Naive thymus-derived CD8-positive, alpha-beta T cell (primary cell): ENCODE measurements around the gene MAP2K7. TPM values are rescaled to one million over a fixed set of nuclear protein-coding genes. Genes with fewer than 3 reads are reported as not detected.
"Not testable (repeated sequence)": the region's sequence is repeated elsewhere in the genome, so short reads cannot be mapped to it uniquely, and the experiment has no call there.

Experiments used
- ATAC-seq, 2 donors: fragments of 150-1000 bp; cut with Tn5 transposase in 1 of 2; sonication (Bioruptor Pico), chemical (Tn5 transposase) in 1 of 2; 1 replicate in 1 of 2; 2 replicates in 1 of 2; pipeline ENCODE4 v1.10.0; 2021; ENCODE audit warnings: mild to moderate bottlenecking in 2 of 2, moderate library complexity in 2 of 2
- POLR2A ChIA-PET: fragments of 350-600 bp; sonication (Branson Sonifier 250); formaldehyde crosslinking; loops from one replicate; lab custom pipeline; 2021; ENCODE audit warnings: antibody characterized with exemption; lab: Charles Lee
- DNase-seq, 10 donors: peaks; one replicate each; pipeline versions ENCODE4 v3.0.0 to v3.0.0-alpha.2; 2020 to 2022
- H3K27ac Mint-ChIP-seq, 10 donors: one replicate each; pipeline ENCODE4 v1.8.0; 2020 to 2022; ENCODE audit warnings: mild to moderate bottlenecking in 10 of 10, mixed read lengths in 10 of 10, moderate library complexity in 4 of 10, inconsistent platforms in 1 of 10
- H3K27me3 Mint-ChIP-seq, 5 donors: one replicate each; pipeline ENCODE4 v1.8.0; 2021 to 2022; ENCODE audit warnings: mixed read lengths in 5 of 5
- H3K36me3 Mint-ChIP-seq, 3 donors: one replicate each; pipeline ENCODE4 v1.8.0; 2020 to 2022; ENCODE audit warnings: mixed read lengths in 3 of 3, mild to moderate bottlenecking in 2 of 3, inconsistent platforms in 1 of 3
- H3K4me1 Mint-ChIP-seq, 4 donors: one replicate each; pipeline ENCODE4 v1.8.0; 2021 to 2022; ENCODE audit warnings: mixed read lengths in 4 of 4
- H3K4me3 Mint-ChIP-seq, 10 donors: one replicate each; pipeline ENCODE4 v1.8.0; 2020 to 2022; ENCODE audit warnings: mild to moderate bottlenecking in 10 of 10, mixed read lengths in 10 of 10, moderate library complexity in 6 of 10, inconsistent platforms in 1 of 10
- H3K9me3 Mint-ChIP-seq, 9 donors: one replicate each; pipeline ENCODE4 v1.8.0; 2020 to 2022; ENCODE audit warnings: mixed read lengths in 9 of 9, mild to moderate bottlenecking in 3 of 9, inconsistent platforms in 1 of 9, moderate library complexity in 1 of 9
- polyA plus RNA-seq, 3 donors: library from polyadenylated mRNA; unstranded; fragments of 300-500 nt; fragmentation: Illumina TruSeq; gene quantifications; one replicate each; pipeline ENCODE4 v1.2.3, GENCODE V29; 2021
- total RNA-seq, 8 experiments: library from RNA in 2 of 8; stranded (reverse) in 2 of 8; gene quantifications; one replicate each; pipeline ENCODE4 v1.2.3 and lab custom pipeline; 2021 to 2026

MAP2K7 gene
- total and polyA plus RNA-seq, 5 experiments from 2014 or later, result 1.8 to 86.9 (median 5.1) TPM

DNA sequence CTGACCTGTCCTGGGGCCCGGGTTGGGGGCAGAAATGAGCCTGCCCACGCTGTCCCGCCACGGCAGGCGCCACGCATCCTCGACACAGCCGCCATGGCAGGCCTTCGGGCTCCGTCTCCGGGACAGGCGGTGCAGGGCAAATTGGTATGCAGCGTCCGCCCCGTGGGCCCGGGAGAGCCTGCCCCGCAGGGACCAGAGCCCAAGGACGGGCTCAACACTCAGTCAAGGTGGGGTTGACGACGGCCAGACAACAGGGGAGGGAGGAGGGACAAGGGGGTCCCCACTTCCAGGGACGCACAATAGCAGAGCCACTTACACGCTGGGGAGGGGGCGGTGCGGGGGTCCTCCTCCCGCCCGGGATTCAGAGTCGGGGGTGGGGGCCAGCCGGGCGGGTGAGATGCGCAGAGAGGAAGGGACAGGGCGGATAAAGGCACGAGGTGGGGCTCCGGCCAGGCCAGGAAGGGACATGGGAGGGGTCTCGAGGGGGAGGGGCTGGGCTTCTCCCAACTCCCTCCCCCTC is 21.0 kb downstream of the MAP2K7 start:
- POLR2A ChIA-PET, result no interaction called here

GRCh38 chr19:7925171-7925851 is 21.6 kb downstream of the MAP2K7 start:
- POLR2A ChIA-PET, result no interaction called here
- ATAC-seq, result peak; percentile 39 to 47
- H3K9me3 Mint-ChIP-seq, result peaks cover 0 to 2% (median 0%) of the 10 kb centered on the region in 9 donors
- H3K36me3 Mint-ChIP-seq, result peaks cover 0 to 12% (median 0%) of the 10 kb centered on the region in 3 donors
- peaks cover 15 to 45% (median 36%) of the 10 kb centered on the region in 4 donors for H3K4me1 Mint-ChIP-seq
- H3K4me3 Mint-ChIP-seq, result peak overlapping the region; percentile 70 to 88 (median 82)
- H3K27me3 Mint-ChIP-seq, result peaks cover 0 to 1% (median 0%) of the 10 kb centered on the region in 5 donors
- peak; percentile 69 to 88 (median 79) for DNase-seq
- peak overlapping the region in 5 of 10 donors; percentile 40 to 95 (median 85) for H3K27ac Mint-ChIP-seq

More for the DNA sequence above, 21.0 kb downstream of the MAP2K7 start:
- Mint-ChIP-seq H3K27ac (peak overlapping the region in 1 of 10 donors; percentile 84), H3K4me1 (peaks cover 20 to 48% (median 41%) of the 10 kb centered on the region in 4 donors), H3K4me3 (peak overlapping the region in 2 of 10 donors; percentile 59 to 73), H3K36me3 (peaks cover 0 to 13% (median 0%) of the 10 kb centered on the region in 3 donors), H3K9me3 (peaks cover 0 to 2% (median 0%) of the 10 kb centered on the region in 9 donors), H3K27me3 (peaks cover under 1 to 6% (median 4%) of the 10 kb centered on the region in 5 donors)
- ATAC-seq, result no peak
- peak in 1 of 10 donors; percentile 61 for DNase-seq

DNA sequence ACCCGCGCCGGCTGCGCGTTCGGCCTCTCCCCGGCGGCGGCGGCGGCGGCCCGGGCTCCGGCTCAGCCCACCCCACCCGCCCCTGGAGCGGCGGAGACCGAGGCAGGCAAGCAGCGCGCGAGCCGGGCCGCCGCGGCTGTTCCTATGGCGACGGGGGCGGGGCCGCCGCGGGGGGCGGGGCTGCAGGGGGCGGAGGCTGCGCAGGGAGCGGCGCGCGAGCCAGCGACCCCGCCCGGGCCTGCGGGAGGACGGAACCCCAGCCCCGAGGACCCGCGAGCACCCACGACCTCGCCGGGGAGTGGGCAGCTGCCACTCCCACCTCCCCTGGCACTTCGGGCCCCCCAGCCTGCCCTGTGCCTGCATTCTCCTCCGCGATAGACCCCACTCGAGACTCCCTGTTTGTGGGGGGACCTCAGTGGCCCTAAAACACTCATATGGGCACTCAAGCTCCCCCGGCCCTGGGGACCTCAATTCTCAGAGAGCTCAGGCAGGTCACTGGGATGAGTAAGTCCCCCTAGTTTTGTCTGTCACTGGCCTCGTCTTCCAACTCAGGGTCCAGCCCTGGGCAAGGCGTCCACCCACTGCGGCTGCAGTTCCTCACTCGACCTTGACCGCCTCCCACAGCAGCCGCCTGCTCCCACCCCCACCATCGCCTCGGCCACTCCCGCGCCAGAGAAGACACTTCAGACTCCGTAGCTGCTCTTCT is 22.5 kb downstream of the MAP2K7 start, which contains the start of gene CTXN1:
Gene CTXN1, minus strand, starts transcription at position 115 of the 706 bp plus-strand sequence. CDS start 597 bp downstream, outside the sequence.
- Mint-ChIP-seq H3K27ac (peak within 1 kb of the TSS in 6 of 10 donors; percentile 37 to 95 (median 84)), H3K36me3 (peaks cover 0 to 20% (median 0%) of the 10 kb centered on the region in 3 donors), H3K9me3 (peaks cover 0 to 2% (median 0%) of the 10 kb centered on the region in 9 donors), H3K4me1 (peaks cover 13 to 42% (median 31%) of the 10 kb centered on the region in 4 donors), H3K4me3 (peak within 1 kb of the TSS; percentile 70 to 88 (median 82)), H3K27me3 (peaks cover 0 to 1% (median 0%) of the 10 kb centered on the region in 5 donors)
- POLR2A ChIA-PET, result interaction anchor here (1.2 to 2.2 kb wide), 2 partner anchors 17 to 22 kb away, joined by 5 to 15 read pairs; partner anchors contain the start of genes MAP2K7 and TIMM44
- peak; percentile 55 to 56 for ATAC-seq
- peak; percentile 63 to 86 (median 74) for DNase-seq

- POLR2A ChIA-PET, result interaction anchor here (1.2 to 2.2 kb wide), 2 partner anchors 17 to 23 kb away, joined by 5 to 15 read pairs; partner anchors contain the start of genes MAP2K7 and TIMM44
- Mint-ChIP-seq H3K36me3 (peaks cover 0 to 18% (median 2%) of the 10 kb centered on the region in 3 donors), H3K4me3 (peak overlapping the region; percentile 45 to 77 (median 66)), H3K4me1 (peaks cover 11 to 34% (median 23%) of the 10 kb centered on the region in 4 donors), H3K9me3 (peaks cover 0 to 2% (median 0%) of the 10 kb centered on the region in 9 donors), H3K27ac (peak overlapping the region in 3 of 10 donors; percentile 14 to 83 (median 37)), H3K27me3 (peaks cover 0 to 1% (median 0%) of the 10 kb centered on the region in 5 donors)
- no peak for ATAC-seq
- no peak for DNase-seq
Measured at GRCh38 chr19:7926727-7927604, 23.3 kb downstream of the MAP2K7 start.

- Mint-ChIP-seq H3K4me1 (peaks cover 11 to 30% (median 20%) of the 10 kb centered on the region in 4 donors), H3K4me3 (peak overlapping the region in 4 of 10 donors; percentile 4 to 28 (median 21))
- ATAC-seq, result no peak
Measured at GRCh38 chr19:7927605-7928333, 24.1 kb downstream of the MAP2K7 start.

DNA sequence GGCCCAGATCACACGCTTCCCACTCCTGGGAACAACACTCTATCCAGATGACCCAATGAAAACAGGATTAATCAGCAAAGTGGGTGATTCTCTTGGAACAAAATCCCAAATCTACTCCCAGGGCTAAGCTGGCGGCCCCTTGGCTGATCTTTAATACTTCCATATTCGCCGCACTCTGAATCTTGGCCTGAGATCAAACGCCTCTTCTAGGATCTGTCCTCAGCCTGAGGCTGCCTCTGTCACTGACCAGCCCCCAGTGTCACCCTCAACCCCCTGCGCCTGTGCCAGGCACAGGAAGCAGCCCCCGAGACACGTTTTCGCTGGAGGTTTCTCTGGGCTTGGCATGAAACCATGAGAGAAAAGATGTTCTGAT is 24.6 kb downstream of the MAP2K7 start:
- Mint-ChIP-seq H3K4me3 (peak overlapping the region in 7 of 10 donors; percentile 2 to 63 (median 48)), H3K27me3 (peaks cover 0 to 1% (median 0%) of the 10 kb centered on the region in 5 donors), H3K27ac (peak overlapping the region in 4 of 10 donors; percentile 43 to 88 (median 78)), H3K36me3 (peaks cover 0 to 15% (median 2%) of the 10 kb centered on the region in 3 donors), H3K4me1 (peaks cover 11 to 25% (median 15%) of the 10 kb centered on the region in 4 donors), H3K9me3 (peaks cover 0 to 2% (median 0%) of the 10 kb centered on the region in 9 donors)
- ATAC-seq, result no peak
- POLR2A ChIA-PET, result interaction anchor here (0.9 to 4.4 kb wide), 2 partner anchors 9 to 16 kb away, joined by 3 to 21 read pairs; partner anchors contain the start of gene TIMM44
- no peak for DNase-seq

More at GRCh38 chr19:7927605-7928333, 24.1 kb downstream of the MAP2K7 start:
- peaks cover 0 to 2% (median 0%) of the 10 kb centered on the region in 9 donors for H3K9me3 Mint-ChIP-seq
- H3K36me3 Mint-ChIP-seq, result peaks cover 0 to 17% (median 2%) of the 10 kb centered on the region in 3 donors
- peaks cover 0 to 1% (median 0%) of the 10 kb centered on the region in 5 donors for H3K27me3 Mint-ChIP-seq
- peak overlapping the region in 3 of 10 donors; percentile 20 to 88 (median 83) for H3K27ac Mint-ChIP-seq
- POLR2A ChIA-PET, result interaction anchor here (1.2 to 2.2 kb wide), 2 partner anchors 16 to 24 kb away, joined by 5 to 15 read pairs; partner anchors contain the start of genes MAP2K7 and TIMM44
- DNase-seq, result peak in 1 of 10 donors; percentile 17

DNA sequence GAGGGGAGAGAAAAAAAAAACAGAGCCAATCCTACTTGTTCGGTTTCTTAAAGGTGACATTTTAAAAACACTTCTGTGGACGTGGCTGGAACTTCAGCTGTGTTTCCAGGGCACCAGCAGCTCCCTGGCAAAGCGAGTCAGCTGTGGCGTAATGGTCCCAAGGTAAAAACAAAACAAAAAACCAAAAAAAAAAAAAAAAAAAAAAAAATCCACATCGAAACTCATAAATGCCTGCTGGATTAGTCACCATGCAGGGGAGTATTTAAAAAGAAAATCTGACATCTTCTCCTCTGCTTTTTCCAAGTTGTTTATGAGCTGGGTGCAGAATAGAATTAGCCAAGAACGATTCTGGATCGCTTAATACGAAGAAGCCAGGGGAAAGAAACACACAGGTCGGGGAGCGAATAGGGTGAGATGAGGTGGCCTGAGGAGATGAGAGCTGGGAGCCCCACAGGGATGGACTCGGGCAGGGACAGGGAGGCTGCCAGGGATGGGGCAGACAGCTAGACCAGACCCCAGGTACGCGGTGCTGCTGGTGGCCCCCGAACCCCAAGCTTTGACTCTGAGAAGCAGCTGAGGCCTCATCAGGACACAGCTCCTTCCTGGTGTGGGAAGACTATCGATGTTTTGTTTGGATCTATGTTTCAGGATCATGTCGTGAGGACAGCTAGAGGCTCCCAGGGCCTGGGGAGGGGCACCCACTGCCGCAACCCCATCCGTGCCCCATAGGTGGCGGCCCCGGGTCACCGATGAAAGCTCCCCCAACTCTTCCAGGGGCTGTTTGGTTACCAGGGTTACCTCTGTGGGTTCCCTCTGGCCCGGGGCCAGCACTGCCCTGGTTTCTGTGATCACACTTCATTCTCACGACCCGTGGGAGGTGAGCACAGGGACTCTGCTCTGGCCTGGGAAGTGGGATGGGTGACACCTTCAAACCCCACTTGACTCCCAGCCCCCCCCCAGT is 25.3 kb downstream of the MAP2K7 start:
- H3K27ac Mint-ChIP-seq, result peak overlapping the region in 7 of 10 donors; percentile 62 to 88 (median 79)
- peaks cover 0 to 1% (median 0%) of the 10 kb centered on the region in 5 donors for H3K27me3 Mint-ChIP-seq
- peaks cover 0 to 2% (median 0%) of the 10 kb centered on the region in 9 donors for H3K9me3 Mint-ChIP-seq
- peak; percentile 55 to 87 (median 78) for DNase-seq
- peaks cover 0 to 19% (median 2%) of the 10 kb centered on the region in 3 donors for H3K36me3 Mint-ChIP-seq
- H3K4me3 Mint-ChIP-seq, result peak overlapping the region in 4 of 10 donors; percentile 2 to 56 (median 13)
- peaks cover 11 to 25% (median 14%) of the 10 kb centered on the region in 4 donors for H3K4me1 Mint-ChIP-seq
- POLR2A ChIA-PET, result interaction anchor here (0.6 to 4.4 kb wide), 6 partner anchors 8 to 1779 kb away, joined by 3 to 21 read pairs (median 4); partner anchors contain the start of genes ELAVL1, SNAPC2 and TIMM44
- peak; percentile 48 to 73 for ATAC-seq

GRCh38 chr19:7930030-7930429 is 26.4 kb downstream of the MAP2K7 start:
- POLR2A ChIA-PET, result interaction anchor here (2.0 to 4.4 kb wide), 2 partner anchors 9 to 14 kb away, joined by 5 to 21 read pairs; partner anchors contain the start of genes SNAPC2 and TIMM44
- Mint-ChIP-seq H3K27ac (peak overlapping the region in 3 of 10 donors; percentile 66 to 88 (median 79)), H3K4me1 (peaks cover 9 to 24% (median 13%) of the 10 kb centered on the region in 4 donors), H3K36me3 (peaks cover 0 to 23% (median 4%) of the 10 kb centered on the region in 3 donors)
- not testable (repeated sequence) for ATAC-seq, H3K9me3 Mint-ChIP-seq, H3K27me3 Mint-ChIP-seq, H3K4me3 Mint-ChIP-seq, DNase-seq

DNA sequence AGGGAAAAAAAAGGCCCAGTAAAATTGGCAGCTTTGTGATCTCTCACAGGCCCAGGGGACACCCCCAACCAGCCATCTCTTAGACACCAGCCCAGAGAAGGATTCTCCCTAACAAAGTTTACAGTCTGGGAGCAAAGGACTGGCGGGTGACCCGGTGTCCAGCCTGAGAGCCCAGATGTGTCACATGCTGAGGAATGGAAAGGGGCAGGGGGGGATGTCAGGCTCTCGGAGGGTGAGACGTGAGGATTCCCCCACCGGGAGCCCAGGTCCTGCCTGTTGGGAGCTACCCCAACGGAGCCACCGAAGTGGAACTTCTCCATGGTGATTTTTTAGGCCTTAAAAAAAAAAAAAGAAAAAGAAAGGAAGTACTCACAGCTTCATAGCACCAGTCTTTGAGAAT is 27.1 kb downstream of the MAP2K7 start:
- Mint-ChIP-seq H3K27ac (no peak overlapping the region), H3K36me3 (peaks cover 0 to 31% (median 8%) of the 10 kb centered on the region in 3 donors), H3K4me3 (no peak overlapping the region), H3K9me3 (no peaks in the 10 kb centered on the region), H3K4me1 (peaks cover 7 to 25% (median 12%) of the 10 kb centered on the region in 4 donors), H3K27me3 (no peaks in the 10 kb centered on the region)
- ATAC-seq (no peak), DNase-seq (no peak)
- POLR2A ChIA-PET, result interaction anchor here (4.4 kb wide), 1 partner anchor 13 kb away, joined by 21 read pairs; the partner anchor contains the start of gene TIMM44
